Measurements from ENCODE around the gene CPE.

- TF ChIP-seq EZH2phosphoT487 (IDR thresholded peaks at IDR 0.05; ENCODE audit: borderline replicate concordance) (no peak), CTCF (conservative IDR thresholded peaks at IDR 0.05; ENCODE audit: low read length) (no peak)
These were observed 3.8 kb downstream of the CPE start for GRCh38 chr4:165382640-165383039.

Measured in Loucy (cell line).